ENCODE measurements around the gene PRPF38A.

- TF ChIP-seq RXRA (IDR thresholded peaks at IDR 0.05; ENCODE audit: borderline replicate concordance, low read depth), result no peak
- TF ChIP-seq TAF1 (IDR thresholded peaks at IDR 0.05; ENCODE audit: borderline replicate concordance, low read depth, low read length), result no peak
- TF ChIP-seq EZH2phosphoT487 (IDR thresholded peaks at IDR 0.05; ENCODE audit: borderline replicate concordance, low read depth), result no peak
- no peak for TF ChIP-seq POLR2AphosphoS5 (IDR thresholded peaks at IDR 0.05; ENCODE audit: low read depth, low read length)
- TF ChIP-seq CTCF (IDR thresholded peaks at IDR 0.05), result no peak
- no peak for TF ChIP-seq FOXJ3 (CRISPR knock-in tag; IDR thresholded peaks at IDR 0.05)
- no peak for TF ChIP-seq RCOR1 (IDR thresholded peaks at IDR 0.05; ENCODE audit: low read length)
- no peak for TF ChIP-seq NFIC (IDR thresholded peaks at IDR 0.05; ENCODE audit: borderline replicate concordance)
- no peak for TF ChIP-seq EP300 (IDR thresholded peaks at IDR 0.05; ENCODE audit: borderline replicate concordance in 1 of 2, low read depth in 1 of 2, low read length in 1 of 2)
- TF ChIP-seq USF2 (IDR thresholded peaks at IDR 0.05; ENCODE audit: borderline replicate concordance, low read depth, low read length), result no peak
- TF ChIP-seq NRF1 (IDR thresholded peaks at IDR 0.05; ENCODE audit: low read depth, low read length), result no peak
- TF ChIP-seq RAD21 (IDR thresholded peaks at IDR 0.05; ENCODE audit: low read length), result no peak
- TF ChIP-seq REST (IDR thresholded peaks at IDR 0.05; ENCODE audit: low read depth, low read length), result no peak
- TF ChIP-seq TCF12 (IDR thresholded peaks at IDR 0.05), result no peak
Observed at GRCh38 chr1:52385376-52385775, 19.0 kb upstream of the PRPF38A start.

Measured in SK-N-SH (cell line).